Hematopoietic multipotent progenitor cell (in vitro differentiated cells): ENCODE results near the gene FJX1. TPM values are rescaled to one million over a fixed set of nuclear protein-coding genes. Genes with fewer than 3 reads are reported as not detected.
"Not testable (repeated sequence)": the region's sequence is repeated elsewhere in the genome, so short reads cannot be mapped to it uniquely, and the experiment has no call there.

ENCODE experiments used
- DNase-seq, 3 donors: peaks; one replicate each; pipeline ENCODE4 v3.0.0-alpha.2; 2011 to 2015; ENCODE audit warnings: low read depth in 2 of 3, low spot score in 2 of 3
- total RNA-seq: library from RNA; depleted of rRNA; stranded (reverse); fragments of >200 nt; gene quantifications from one replicate; pipeline ENCODE4 v1.2.3, GENCODE V29; 2012

FJX1 gene
- total RNA-seq, 1 donor, result 0.54 TPM

GRCh38 chr11:35629511-35629910 lies 11.3 kb downstream of the FJX1 start:
- DNase-seq, result no peak

GRCh38 chr11:35629914-35630313 lies 11.7 kb downstream of the FJX1 start:
- no peak for DNase-seq

- no peak for DNase-seq
Measured at GRCh38 chr11:35631891-35632290, 13.6 kb downstream of the FJX1 start.

- no peak for DNase-seq
Measured at GRCh38 chr11:35632301-35632700, 14.0 kb downstream of the FJX1 start.

GRCh38 chr11:35633827-35634423 lies 15.7 kb downstream of the FJX1 start:
- DNase-seq, result peak in 1 of 3 donors; percentile 33

GRCh38 chr11:35635933-35636332 lies 17.7 kb downstream of the FJX1 start:
- no peak for DNase-seq

- DNase-seq, result no peak
Measured at GRCh38 chr11:35639591-35640179, 21.4 kb downstream of the FJX1 start.

- DNase-seq, result no peak
Measured at GRCh38 chr11:35641171-35641897, 23.1 kb downstream of the FJX1 start.

- no peak for DNase-seq
Measured at GRCh38 chr11:35641964-35642363, 23.7 kb downstream of the FJX1 start.

GRCh38 chr11:35647421-35648093 lies 29.3 kb downstream of the FJX1 start:
- peak in 1 of 3 donors; percentile 6 for DNase-seq

GRCh38 chr11:35650006-35650405 lies 31.7 kb downstream of the FJX1 start:
- no peak for DNase-seq

- DNase-seq, result no peak
Measured at GRCh38 chr11:35650467-35650866, 32.2 kb downstream of the FJX1 start.

- no peak for DNase-seq
Measured at GRCh38 chr11:35651263-35651662, 33.0 kb downstream of the FJX1 start.

- DNase-seq, result not testable (repeated sequence)
Measured at GRCh38 chr11:35652786-35653185, 34.5 kb downstream of the FJX1 start.

- no peak for DNase-seq
Measured at GRCh38 chr11:35654711-35655110, 36.5 kb downstream of the FJX1 start.

GRCh38 chr11:35655254-35655653 lies 37.0 kb downstream of the FJX1 start:
- DNase-seq, result no peak

- no peak for DNase-seq
Measured at GRCh38 chr11:35655856-35656255, 37.6 kb downstream of the FJX1 start.

GRCh38 chr11:35658020-35658948 lies 40.0 kb downstream of the FJX1 start:
- no peak for DNase-seq

GRCh38 chr11:35661534-35661933 lies 43.3 kb downstream of the FJX1 start:
- no peak for DNase-seq

- no peak for DNase-seq
Measured at GRCh38 chr11:35662061-35662648, 43.9 kb downstream of the FJX1 start.
